Mesenchymal stem cell (in vitro differentiated cells and primary cell): ENCODE measurements around the gene MCM9.

Experiments
- DNase-seq: peaks from one replicate; pipeline ENCODE4 v3.0.0-alpha.2; 2013
- H2AFZ ChIP-seq: one replicate; pipeline ENCODE4 v1.6.1; 2013; ENCODE audit warnings: low read depth, mild to moderate bottlenecking, control low read depth, inconsistent platforms, low read length, moderate library complexity
- H2AK5ac ChIP-seq: 2 replicates; pipeline ENCODE4 v1.6.1; 2013; ENCODE audit warnings: low read length, moderate library complexity, mild to moderate bottlenecking, inconsistent platforms; ENCODE audit not compliant: severe bottlenecking
- H2BK120ac ChIP-seq: one replicate; pipeline ENCODE4 v1.6.1; 2013; ENCODE audit warnings: low read depth, mild to moderate bottlenecking, inconsistent platforms, low read length, moderate library complexity
- H2BK12ac ChIP-seq, 2 experiments: one replicate each; pipeline ENCODE4 v1.6.1; 2013; ENCODE audit warnings: inconsistent platforms in 2 of 2, low read length in 2 of 2, mild to moderate bottlenecking in 2 of 2, moderate library complexity in 2 of 2, control low read depth in 1 of 2
- H2BK15ac ChIP-seq: one replicate; pipeline ENCODE4 v1.6.1; 2013; ENCODE audit warnings: mild to moderate bottlenecking, low read depth, inconsistent platforms; ENCODE audit not compliant: poor library complexity, severe bottlenecking
- H2BK5ac ChIP-seq: 2 replicates; pipeline ENCODE4 v1.6.1; 2013; ENCODE audit warnings: low read depth, mild to moderate bottlenecking, low read length, control low read depth, inconsistent platforms; ENCODE audit not compliant: poor library complexity, severe bottlenecking
- H3K14ac ChIP-seq, 2 experiments: one replicate each; pipeline ENCODE4 v1.6.1; 2013; ENCODE audit warnings: inconsistent platforms in 2 of 2, low read length in 2 of 2, control low read depth in 1 of 2, mild to moderate bottlenecking in 1 of 2, moderate library complexity in 1 of 2
- H3K18ac ChIP-seq, 2 experiments: one replicate each; pipeline ENCODE4 v1.6.1; 2013; ENCODE audit warnings: inconsistent platforms in 2 of 2, low read length in 2 of 2, control low read depth in 1 of 2, low read depth in 1 of 2, mild to moderate bottlenecking in 1 of 2
- H3K23ac ChIP-seq, 2 experiments: one replicate each; pipeline ENCODE4 v1.6.1; 2013; ENCODE audit warnings: inconsistent platforms in 2 of 2, low read length in 2 of 2, mild to moderate bottlenecking in 2 of 2, moderate library complexity in 2 of 2, control low read depth in 1 of 2
- H3K27ac ChIP-seq: 2 replicates; pipeline ENCODE4 v1.5.1; 2013; ENCODE audit warnings: mild to moderate bottlenecking, moderate library complexity, low read length, control low read depth, inconsistent platforms; ENCODE audit not compliant: poor library complexity, severe bottlenecking
- H3K27me3 ChIP-seq, 2 experiments: 2 replicates each; pipeline versions ENCODE4 v1.6.1 to v1.7.0; 2013; ENCODE audit warnings: low read length in 2 of 2, mild to moderate bottlenecking in 2 of 2, moderate library complexity in 2 of 2, control low read depth in 1 of 2, inconsistent platforms in 1 of 2; ENCODE audit not compliant: control insufficient read depth in 1 of 2, insufficient read depth in 1 of 2
- H3K36me3 ChIP-seq, 2 experiments: 2 replicates each; pipeline versions ENCODE4 v1.6.1 to v1.7.0; 2013; ENCODE audit warnings: low read length in 2 of 2, control low read depth in 1 of 2, inconsistent platforms in 1 of 2, low read depth in 1 of 2, mild to moderate bottlenecking in 1 of 2; ENCODE audit not compliant: insufficient read depth in 2 of 2, control insufficient read depth in 1 of 2
- H3K4ac ChIP-seq, 2 experiments: one replicate each; pipeline ENCODE4 v1.6.1; 2013; ENCODE audit warnings: inconsistent platforms in 2 of 2, low read length in 2 of 2, mild to moderate bottlenecking in 2 of 2, moderate library complexity in 2 of 2, control low read depth in 1 of 2, low read depth in 1 of 2
- H3K4me1 ChIP-seq: 2 replicates; pipeline ENCODE4 v1.6.1; 2013; ENCODE audit warnings: low read depth, low read length, control low read depth; ENCODE audit not compliant: control insufficient read depth, insufficient read depth
- H3K4me2 ChIP-seq: 2 replicates; pipeline ENCODE4 v1.6.1; 2013; ENCODE audit warnings: low read length, mild to moderate bottlenecking, inconsistent platforms; ENCODE audit not compliant: poor library complexity, severe bottlenecking
- H3K4me3 ChIP-seq, 2 experiments: 2 replicates each; pipeline versions ENCODE4 v1.5.1 to v1.7.0; 2013; ENCODE audit warnings: low read length in 2 of 2, mild to moderate bottlenecking in 2 of 2, control low read depth in 1 of 2, low read depth in 1 of 2; ENCODE audit not compliant: insufficient read depth in 1 of 2
- H3K79me1 ChIP-seq: replicated peaks from 2 replicates; pipeline ENCODE4 v1.6.1; 2013; ENCODE audit warnings: mild to moderate bottlenecking, control low read depth, low read length, inconsistent platforms; ENCODE audit not compliant: poor library complexity, severe bottlenecking
- H3K9ac ChIP-seq: 2 replicates; pipeline ENCODE4 v1.7.0; 2013; ENCODE audit warnings: mild to moderate bottlenecking, low read length, moderate library complexity
- H3K9me3 ChIP-seq: 2 replicates; pipeline ENCODE4 v1.7.0; 2013; ENCODE audit warnings: mild to moderate bottlenecking, low read length; ENCODE audit not compliant: control insufficient read depth
- H4K8ac ChIP-seq: one replicate; pipeline ENCODE4 v1.6.1; 2013; ENCODE audit warnings: inconsistent platforms, mild to moderate bottlenecking, low read length, moderate library complexity
- H4K91ac ChIP-seq: one replicate; pipeline ENCODE4 v1.6.1; 2013; ENCODE audit warnings: mild to moderate bottlenecking, low read length, inconsistent platforms
- WGBS: methylation state at CpG from one replicate; pipeline ENCODE4 v1.1.7; 2013; ENCODE audit warnings: mixed read lengths; 5-methylcytosine and 5-hydroxymethylcytosine counted together

The MCM9 gene

GRCh38 chr6:118896339-118897136 is 38.4 kb downstream of the MCM9 start:
- H3K36me3 ChIP-seq = peaks cover 0 to 24% of the 10 kb centered on the region in 2 experiments
- H2BK15ac ChIP-seq = no peak overlapping the region
- peak overlapping the region; percentile 89 for H3K27ac ChIP-seq
- 56% methylated on average over 5 of the region's 5 CpGs for WGBS
- no peak overlapping the region for H3K14ac ChIP-seq
- no peak overlapping the region for H3K23ac ChIP-seq
- H3K4ac ChIP-seq = peak overlapping the region in 1 of 2 experiments; percentile 58
- H3K4me3 ChIP-seq = peak overlapping the region in 1 of 2 experiments; percentile 94
- H2BK5ac ChIP-seq = no peak overlapping the region
- no peak overlapping the region for H4K91ac ChIP-seq
- no peak overlapping the region for H2AFZ ChIP-seq
- no peak overlapping the region for H3K4me2 ChIP-seq
- H4K8ac ChIP-seq = no peak overlapping the region
- H2BK120ac ChIP-seq = peak overlapping the region; percentile 42
- peak overlapping the region; percentile 92 for H3K9ac ChIP-seq
- peak overlapping the region in 1 of 2 experiments; percentile 5 for H3K18ac ChIP-seq
- peaks cover 2% of the 10 kb centered on the region for H3K79me1 ChIP-seq
- H2BK12ac ChIP-seq = no peak overlapping the region
- peak; percentile 73 for DNase-seq
- H2AK5ac ChIP-seq = peak overlapping the region; percentile 95
- peaks cover 3% of the 10 kb centered on the region for H3K4me1 ChIP-seq
- no peaks in the 10 kb centered on the region for H3K9me3 ChIP-seq
- H3K27me3 ChIP-seq = no peaks in the 10 kb centered on the region

GRCh38 chr6:118895859-118896258 is 39.1 kb downstream of the MCM9 start:
- H2AFZ ChIP-seq = no peak overlapping the region
- no peak overlapping the region for H3K18ac ChIP-seq
- H3K4me2 ChIP-seq = no peak overlapping the region
- no peaks in the 10 kb centered on the region for H3K27me3 ChIP-seq
- H3K9ac ChIP-seq = peak overlapping the region; percentile 92
- peak overlapping the region; percentile 89 for H3K27ac ChIP-seq
- peak overlapping the region in 1 of 2 experiments; percentile 94 for H3K4me3 ChIP-seq
- H3K4ac ChIP-seq = no peak overlapping the region
- no peak overlapping the region for H2BK5ac ChIP-seq
- H4K91ac ChIP-seq = no peak overlapping the region
- H4K8ac ChIP-seq = no peak overlapping the region
- H2AK5ac ChIP-seq = no peak overlapping the region
- peaks cover 3% of the 10 kb centered on the region for H3K4me1 ChIP-seq
- no peak overlapping the region for H3K14ac ChIP-seq
- no peak overlapping the region for H2BK120ac ChIP-seq
- no peak overlapping the region for H2BK12ac ChIP-seq
- peaks cover 0 to 17% of the 10 kb centered on the region in 2 experiments for H3K36me3 ChIP-seq
- no CpG with 5 or more reads among the region's 2 CpGs for WGBS
- peaks cover 2% of the 10 kb centered on the region for H3K79me1 ChIP-seq
- H2BK15ac ChIP-seq = no peak overlapping the region
- no peaks in the 10 kb centered on the region for H3K9me3 ChIP-seq
- peak; percentile 16 for DNase-seq
- no peak overlapping the region for H3K23ac ChIP-seq

GRCh38 chr6:118895261-118895560 is 39.7 kb downstream of the MCM9 start:
- WGBS = 0% methylated on average over 1 of the region's 11 CpGs
- H3K4me3 ChIP-seq = peak overlapping the region; percentile 94 to 100

DNA sequence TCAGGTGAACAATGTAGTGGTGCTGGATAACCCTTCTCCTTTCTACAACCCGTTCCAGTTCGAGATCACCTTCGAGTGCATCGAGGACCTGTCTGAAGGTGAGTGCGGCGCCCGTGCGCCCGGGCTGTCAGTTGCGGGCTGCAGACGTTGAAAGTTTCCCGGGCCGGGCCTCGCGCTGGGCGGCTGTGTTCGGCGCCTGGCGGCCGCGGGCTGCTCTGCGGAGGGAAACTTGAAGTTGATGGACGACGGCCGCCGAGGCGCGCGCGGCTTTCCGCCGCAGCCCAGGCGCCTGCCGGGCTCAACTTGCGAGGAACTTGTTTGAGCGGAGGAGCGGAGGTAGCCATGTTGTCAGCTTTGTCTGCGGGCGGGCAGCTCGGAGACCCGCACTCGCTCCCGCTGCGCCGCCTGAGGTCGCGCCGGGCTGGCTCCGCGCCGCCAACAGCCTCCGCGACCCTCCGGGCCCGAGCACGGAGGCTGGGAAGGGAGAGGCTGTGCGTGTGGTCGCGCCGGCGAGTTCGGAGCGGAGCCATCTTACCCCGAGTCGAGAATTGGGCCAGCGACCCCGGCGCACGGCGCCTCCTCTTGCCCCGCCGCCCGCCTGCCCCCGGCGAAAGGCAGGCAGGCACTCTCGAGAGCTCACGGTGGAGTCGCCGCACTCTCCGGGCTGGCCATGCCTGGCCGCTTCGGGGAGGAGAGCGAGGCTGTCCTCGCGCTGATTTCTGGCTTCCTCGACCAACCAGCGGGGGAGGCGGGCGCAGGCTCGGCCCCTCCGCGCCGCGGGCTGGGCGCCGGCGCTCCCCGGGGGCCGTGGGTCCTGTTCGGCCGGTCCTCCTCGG is 40.3 kb downstream of the MCM9 start:
- Histone ChIP-seq H3K27ac (peak overlapping the region; percentile 92), H3K4me1 (peaks cover 3% of the 10 kb centered on the region), H3K4me2 (peak overlapping the region; percentile 84), H2BK5ac (peak overlapping the region; percentile 92), H2AK5ac (peak overlapping the region; percentile 73), H2BK120ac (peak overlapping the region; percentile 59), H3K9me3 (no peaks in the 10 kb centered on the region), H2BK12ac (peak overlapping the region in 1 of 2 experiments; percentile 54), H3K18ac (peak overlapping the region; percentile 82 to 98), H3K4ac (peak overlapping the region; percentile 91 to 100), H3K4me3 (peak overlapping the region; percentile 94 to 100), H3K14ac (peak overlapping the region in 1 of 2 experiments; percentile 86), H3K36me3 (peaks cover 0 to 11% of the 10 kb centered on the region in 2 experiments), H3K27me3 (no peaks in the 10 kb centered on the region), H2BK15ac (peak overlapping the region; percentile 83), H2AFZ (peak overlapping the region; percentile 88), H3K79me1 (peaks cover 4% of the 10 kb centered on the region), H3K9ac (peak overlapping the region; percentile 92), H4K8ac (peak overlapping the region; percentile 84), H3K23ac (peak overlapping the region in 1 of 2 experiments; percentile 98), H4K91ac (peak overlapping the region; percentile 85)
- peak; percentile 76 for DNase-seq
- WGBS = 0% methylated on average over 68 of the region's 102 CpGs

More at GRCh38 chr6:118895261-118895560, 39.7 kb downstream of the MCM9 start:
- H3K4me1 ChIP-seq = peaks cover 3% of the 10 kb centered on the region
- no peak overlapping the region for H2BK5ac ChIP-seq
- H3K27ac ChIP-seq = peak overlapping the region; percentile 71
- peak overlapping the region; percentile 91 to 100 for H3K4ac ChIP-seq
- no peak overlapping the region for H3K14ac ChIP-seq
- H3K9me3 ChIP-seq = no peaks in the 10 kb centered on the region
- peak overlapping the region; percentile 36 for H3K4me2 ChIP-seq
- no peak overlapping the region for H2BK12ac ChIP-seq
- H2AFZ ChIP-seq = no peak overlapping the region
- no peak overlapping the region for H4K91ac ChIP-seq
- no peaks in the 10 kb centered on the region for H3K27me3 ChIP-seq
- no peak overlapping the region for H2BK15ac ChIP-seq
- peaks cover 0 to 11% of the 10 kb centered on the region in 2 experiments for H3K36me3 ChIP-seq
- no peaks in the 10 kb centered on the region for H3K79me1 ChIP-seq
- no peak overlapping the region for H2AK5ac ChIP-seq
- no peak overlapping the region for H3K23ac ChIP-seq
- H3K9ac ChIP-seq = peak overlapping the region; percentile 92
- H3K18ac ChIP-seq = peak overlapping the region in 1 of 2 experiments; percentile 98
- H2BK120ac ChIP-seq = no peak overlapping the region
- no peak for DNase-seq
- H4K8ac ChIP-seq = no peak overlapping the region
